CD4-positive, alpha-beta T cell (primary cell): ENCODE data around the gene CCT8L2. TPM values are rescaled to one million over a fixed set of nuclear protein-coding genes. Genes with fewer than 3 reads are reported as not detected.

Experiments used
- total RNA-seq, 174 experiments: library from RNA in 2 of 174; stranded (reverse) in 2 of 174; gene quantifications; one replicate each; pipeline ENCODE4 v1.2.3 and lab custom pipeline; 2021 to 2026

The CCT8L2 gene
- total RNA-seq, 2 experiments from 2014 or later = not detected

Other genes starting within 250 kb of the CCT8L2 start
- gene XKR3, start 232.6 kb upstream of the CCT8L2 start, total RNA-seq = not detected